ENCODE results near the gene IFI44L. TPM values are rescaled to one million over a fixed set of nuclear protein-coding genes. Genes with fewer than 3 reads are reported as not detected.

IFI44L gene
- total and polyA plus RNA-seq, 4 donors: 2.9 to 42.2 (median 13.7) TPM

DNA sequence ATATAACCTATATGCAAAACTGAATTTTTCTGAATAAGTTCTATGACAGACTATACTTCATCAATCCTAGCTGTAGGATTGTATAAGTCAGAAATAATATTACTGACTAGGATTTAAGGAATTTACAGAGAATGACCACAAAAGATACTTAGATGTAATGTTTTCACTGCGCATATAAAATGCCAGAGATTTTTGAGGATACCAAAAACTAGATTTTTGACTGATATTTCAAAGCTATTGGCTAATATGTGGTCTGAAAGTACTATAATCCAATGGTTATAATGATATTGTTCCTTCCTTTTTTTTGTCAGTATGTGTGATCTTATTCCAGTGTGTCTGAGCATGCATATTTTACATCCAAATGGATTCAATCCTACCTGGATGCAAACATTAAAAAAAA, 17.0 kb upstream of the IFI44L start:
- DNase-seq (no peak), ATAC-seq (ENCODE audit: low FRiP score) (no peak)
- intact Hi-C loops (cut with DNase I): no loop called here

DNA sequence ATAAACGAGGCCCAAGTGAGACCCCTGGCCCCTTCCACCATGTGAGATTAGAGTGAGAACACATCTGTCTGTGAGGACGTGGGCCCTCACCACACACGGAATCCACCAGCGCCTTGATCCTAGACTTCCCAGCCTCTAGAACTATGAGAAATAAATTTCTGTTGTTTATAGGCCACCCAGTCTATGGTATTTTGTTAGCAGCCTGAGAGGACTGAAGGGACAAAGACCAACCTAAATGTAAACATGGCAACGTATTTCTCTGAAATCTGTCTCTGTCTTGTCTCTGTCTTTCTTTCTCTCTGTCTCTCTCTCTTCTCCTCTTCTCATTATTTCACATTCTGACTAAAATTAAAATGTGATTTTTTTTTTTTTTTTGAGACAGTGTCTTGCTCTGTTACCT, 15.6 kb upstream of the IFI44L start:
- WGBS, 2 donors: 71 to 78% methylated on average over 5 of the region's 5 CpGs
- no peak for DNase-seq
- Histone ChIP-seq H3K36me3 (ENCODE audit: control insufficient read depth in 1 of 2, insufficient read depth in 2 of 2, low read length in 1 of 2) (no peaks in the 10 kb centered on the region), H3K9me3 (ENCODE audit: control insufficient read depth, low read length) (no peaks in the 10 kb centered on the region), H3K4me1 (ENCODE audit: control insufficient read depth in 1 of 2, insufficient read depth in 2 of 2, low read length in 2 of 2) (no peaks in the 10 kb centered on the region), H3K4me3 (ENCODE audit: low read length in 2 of 2) (no peak overlapping the region), H3K27me3 (ENCODE audit: control insufficient read depth in 1 of 2, insufficient read depth in 2 of 2, low read length in 1 of 2) (no peaks in the 10 kb centered on the region), H3K27ac (ENCODE audit: low read depth in 1 of 2, low read length in 2 of 2) (no peak overlapping the region)
- ATAC-seq (ENCODE audit: low FRiP score): no peak
- intact Hi-C loops (cut with DNase I): loop anchor here in 1 of 2 donors (5.0 kb wide), 2 partner anchors 457 to 472 kb away; no protein-coding TSS in a partner anchor

More for the DNA sequence above, 17.0 kb upstream of the IFI44L start:
- Histone ChIP-seq H3K36me3 (ENCODE audit: control insufficient read depth in 1 of 2, insufficient read depth in 2 of 2, low read length in 1 of 2) (no peaks in the 10 kb centered on the region), H3K27ac (ENCODE audit: low read depth in 1 of 2, low read length in 2 of 2) (no peak overlapping the region), H3K9me3 (ENCODE audit: control insufficient read depth, low read length) (no peaks in the 10 kb centered on the region), H3K4me3 (ENCODE audit: low read length in 2 of 2) (no peak overlapping the region), H3K4me1 (ENCODE audit: control insufficient read depth in 1 of 2, insufficient read depth in 2 of 2, low read length in 2 of 2) (no peaks in the 10 kb centered on the region), H3K27me3 (ENCODE audit: control insufficient read depth in 1 of 2, insufficient read depth in 2 of 2, low read length in 1 of 2) (no peaks in the 10 kb centered on the region)
- 87 to 89% methylated on average over 1 of the region's 1 CpG for WGBS, 2 donors

DNA sequence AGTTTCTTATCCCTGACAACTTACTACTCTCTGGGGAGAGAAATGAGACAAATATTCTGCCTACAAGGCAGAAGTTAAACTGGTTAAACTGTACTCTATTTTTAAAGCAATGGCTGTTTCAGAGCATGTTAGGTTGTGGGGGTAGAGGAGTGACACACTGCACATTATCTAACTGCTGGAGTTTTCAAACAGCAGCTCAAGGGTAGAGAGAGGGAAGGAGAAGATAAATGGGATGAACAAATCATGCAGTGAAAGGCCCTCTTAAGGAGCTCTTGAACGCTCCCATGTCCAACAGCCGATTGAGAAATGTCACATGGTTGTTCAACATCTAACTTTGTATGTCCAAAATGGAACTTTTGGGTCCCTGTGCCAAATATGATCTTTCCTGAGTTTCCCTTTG, 14.0 kb upstream of the IFI44L start:
- no peak for ATAC-seq (ENCODE audit: low FRiP score)
- WGBS, 2 donors: 43 to 56% methylated on average over 2 of the region's 2 CpGs
- no peak overlapping the region for H3K27ac ChIP-seq (ENCODE audit: low read depth in 1 of 2, low read length in 2 of 2)

DNA sequence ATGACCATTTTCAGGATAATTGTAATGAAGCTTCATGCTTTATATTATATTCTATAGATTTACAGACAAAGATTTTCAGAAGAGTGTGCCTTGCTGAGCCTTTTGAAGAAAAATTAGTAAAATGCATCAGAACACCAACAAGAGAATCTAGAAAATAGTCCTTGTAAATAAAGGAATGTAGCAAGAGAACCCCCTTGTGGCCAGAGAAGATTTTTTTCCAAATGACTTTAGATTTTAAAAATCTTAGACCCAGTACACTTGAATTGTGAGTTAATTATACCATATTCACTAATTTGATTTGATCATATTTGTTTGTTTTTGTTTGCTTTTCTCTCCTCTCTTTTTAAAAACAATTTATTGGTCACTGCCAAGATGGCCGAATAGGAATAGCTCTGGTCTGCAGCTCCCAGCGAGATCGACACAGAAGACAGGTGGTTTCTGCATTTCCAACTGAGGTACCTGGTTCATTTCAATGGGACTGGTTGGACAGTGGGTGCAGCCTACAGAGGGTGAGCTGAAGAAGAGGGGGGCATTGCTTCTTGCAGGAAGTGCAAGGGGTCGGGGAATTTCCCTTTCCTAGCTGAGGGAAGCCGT, 12.8 kb upstream of the IFI44L start:
- DNase-seq: no peak
- intact Hi-C loops (cut with DNase I): loop anchor here in 1 of 2 donors (5.0 kb wide), 2 partner anchors 460 to 475 kb away; no protein-coding TSS in a partner anchor
- no peaks in the 10 kb centered on the region for H3K4me1 ChIP-seq (ENCODE audit: control insufficient read depth in 1 of 2, insufficient read depth in 2 of 2, low read length in 2 of 2)
- H3K36me3 ChIP-seq (ENCODE audit: control insufficient read depth in 1 of 2, insufficient read depth in 2 of 2, low read length in 1 of 2): no peaks in the 10 kb centered on the region
- 84 to 86% methylated on average over 5 of the region's 5 CpGs for WGBS, 2 donors
- no peaks in the 10 kb centered on the region for H3K9me3 ChIP-seq (ENCODE audit: control insufficient read depth, low read length)
- ATAC-seq (ENCODE audit: low FRiP score): no peak
- no peaks in the 10 kb centered on the region for H3K27me3 ChIP-seq (ENCODE audit: control insufficient read depth in 1 of 2, insufficient read depth in 2 of 2, low read length in 1 of 2)
- H3K27ac ChIP-seq (ENCODE audit: low read depth in 1 of 2, low read length in 2 of 2): no peak overlapping the region
- no peak overlapping the region for H3K4me3 ChIP-seq (ENCODE audit: low read length in 2 of 2)

More for the DNA sequence above, 14.0 kb upstream of the IFI44L start:
- intact Hi-C loops (cut with DNase I): loop anchor here in 1 of 2 donors (5.0 kb wide), 2 partner anchors 459 to 474 kb away; no protein-coding TSS in a partner anchor
- Histone ChIP-seq H3K36me3 (ENCODE audit: control insufficient read depth in 1 of 2, insufficient read depth in 2 of 2, low read length in 1 of 2) (no peaks in the 10 kb centered on the region), H3K9me3 (ENCODE audit: control insufficient read depth, low read length) (no peaks in the 10 kb centered on the region), H3K4me3 (ENCODE audit: low read length in 2 of 2) (no peak overlapping the region), H3K4me1 (ENCODE audit: control insufficient read depth in 1 of 2, insufficient read depth in 2 of 2, low read length in 2 of 2) (no peaks in the 10 kb centered on the region), H3K27me3 (ENCODE audit: control insufficient read depth in 1 of 2, insufficient read depth in 2 of 2, low read length in 1 of 2) (no peaks in the 10 kb centered on the region)
- no peak for DNase-seq

DNA sequence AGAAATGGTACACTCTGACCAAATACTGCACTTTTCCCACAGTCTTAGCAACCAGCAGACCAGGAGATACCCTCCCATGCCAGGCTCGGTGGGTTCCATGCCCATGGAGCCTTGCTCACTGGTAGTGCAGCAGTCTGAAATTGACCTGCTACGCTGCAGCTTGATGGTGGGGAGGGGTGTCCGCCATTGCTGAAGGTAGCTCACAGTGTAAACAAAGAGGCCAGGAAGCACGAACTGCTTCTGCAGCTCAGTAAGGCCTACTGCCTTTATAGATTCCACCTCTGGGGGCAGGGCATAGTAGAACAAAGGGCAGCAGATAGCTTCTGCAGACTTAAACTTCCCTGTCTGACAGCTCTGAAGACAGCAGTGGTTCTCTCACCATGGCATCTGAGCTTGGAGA, 12.3 kb upstream of the IFI44L start:
- H3K4me3 ChIP-seq (ENCODE audit: low read length in 2 of 2): no peak overlapping the region
- DNase-seq (no peak), ATAC-seq (ENCODE audit: low FRiP score) (no peak)
- no peaks in the 10 kb centered on the region for H3K27me3 ChIP-seq (ENCODE audit: control insufficient read depth in 1 of 2, insufficient read depth in 2 of 2, low read length in 1 of 2)
- no peaks in the 10 kb centered on the region for H3K9me3 ChIP-seq (ENCODE audit: control insufficient read depth, low read length)
- H3K27ac ChIP-seq (ENCODE audit: low read depth in 1 of 2, low read length in 2 of 2): no peak overlapping the region
- intact Hi-C loops (cut with DNase I): loop anchor here in 1 of 2 donors (5.0 kb wide), 2 partner anchors 461 to 476 kb away; no protein-coding TSS in a partner anchor
- WGBS, 2 donors: 56 to 70% methylated on average over 4 of the region's 4 CpGs
- no peaks in the 10 kb centered on the region for H3K4me1 ChIP-seq (ENCODE audit: control insufficient read depth in 1 of 2, insufficient read depth in 2 of 2, low read length in 2 of 2)
- no peaks in the 10 kb centered on the region for H3K36me3 ChIP-seq (ENCODE audit: control insufficient read depth in 1 of 2, insufficient read depth in 2 of 2, low read length in 1 of 2)

DNA sequence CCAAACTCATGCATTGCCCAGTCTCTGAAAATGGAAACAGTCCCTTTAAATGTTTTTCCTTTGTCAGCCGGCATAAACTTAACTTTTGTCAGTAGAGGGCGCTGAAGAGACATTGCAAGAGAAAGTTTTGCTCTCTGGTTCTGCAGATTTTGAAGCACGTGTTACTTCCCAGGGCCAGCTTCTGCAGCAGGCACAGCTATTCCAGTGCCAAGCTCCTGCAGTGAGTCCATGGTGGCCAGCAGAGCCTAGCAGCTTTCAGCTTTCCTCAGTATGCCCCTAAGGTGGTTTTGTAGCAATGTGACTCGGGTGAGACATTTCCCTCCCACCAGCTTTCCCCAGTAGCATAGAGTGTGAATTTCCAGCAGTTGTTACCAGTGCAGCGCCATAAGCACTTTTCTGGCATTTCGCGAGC, 2.6 kb upstream of the IFI44L start:
- ATAC-seq (ENCODE audit: low FRiP score) (peak; percentile 91), DNase-seq (peak; percentile 76 to 78)
- H3K4me3 ChIP-seq (ENCODE audit: low read length in 2 of 2): no peak overlapping the region
- H3K9me3 ChIP-seq (ENCODE audit: control insufficient read depth, low read length): no peaks in the 10 kb centered on the region
- H3K27me3 ChIP-seq (ENCODE audit: control insufficient read depth in 1 of 2, insufficient read depth in 2 of 2, low read length in 1 of 2): no peaks in the 10 kb centered on the region
- WGBS, 2 donors: 28 to 32% methylated on average over 7 of the region's 7 CpGs
- intact Hi-C loops (cut with DNase I): loop anchor here (2.0 to 10.0 kb wide), 3 partner anchors 59 to 473 kb away; no protein-coding TSS in a partner anchor
- no peaks in the 10 kb centered on the region for H3K36me3 ChIP-seq (ENCODE audit: control insufficient read depth in 1 of 2, insufficient read depth in 2 of 2, low read length in 1 of 2)
- no peak overlapping the region for H3K27ac ChIP-seq (ENCODE audit: low read depth in 1 of 2, low read length in 2 of 2)
- no peaks in the 10 kb centered on the region for H3K4me1 ChIP-seq (ENCODE audit: control insufficient read depth in 1 of 2, insufficient read depth in 2 of 2, low read length in 2 of 2)

DNA sequence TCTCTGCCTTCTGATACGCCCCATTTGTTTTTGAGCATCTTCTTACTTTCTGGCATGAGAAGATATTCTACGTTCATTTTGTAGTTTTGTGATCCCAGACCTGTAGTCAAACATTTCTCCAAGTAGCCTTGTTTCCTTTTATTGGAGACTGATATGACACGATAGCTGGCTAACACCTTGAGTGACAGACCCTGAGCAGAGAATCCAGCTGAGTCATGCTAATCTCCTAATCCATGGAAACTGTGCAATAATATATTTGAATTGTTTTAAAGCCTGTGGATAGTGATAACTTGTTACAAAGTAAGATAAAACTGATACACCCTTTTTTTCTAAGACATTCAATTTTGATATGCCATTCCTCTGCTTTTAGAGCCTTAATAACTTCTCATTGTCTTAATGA, 1.2 kb upstream of the IFI44L start:
- WGBS, 2 donors: 79 to 81% methylated on average over 3 of the region's 3 CpGs
- Histone ChIP-seq H3K4me3 (ENCODE audit: low read length in 2 of 2) (no peak overlapping the region), H3K27me3 (ENCODE audit: control insufficient read depth in 1 of 2, insufficient read depth in 2 of 2, low read length in 1 of 2) (no peaks in the 10 kb centered on the region), H3K27ac (ENCODE audit: low read depth in 1 of 2, low read length in 2 of 2) (no peak overlapping the region), H3K4me1 (ENCODE audit: control insufficient read depth in 1 of 2, insufficient read depth in 2 of 2, low read length in 2 of 2) (no peaks in the 10 kb centered on the region), H3K36me3 (ENCODE audit: control insufficient read depth in 1 of 2, insufficient read depth in 2 of 2, low read length in 1 of 2) (no peaks in the 10 kb centered on the region), H3K9me3 (ENCODE audit: control insufficient read depth, low read length) (no peaks in the 10 kb centered on the region)
- no peak for ATAC-seq (ENCODE audit: low FRiP score)
- DNase-seq: no peak
- intact Hi-C loops (cut with DNase I): loop anchor here in 1 of 2 donors (10.0 kb wide), 1 partner anchor 474 kb away; no protein-coding TSS in a partner anchor

DNA sequence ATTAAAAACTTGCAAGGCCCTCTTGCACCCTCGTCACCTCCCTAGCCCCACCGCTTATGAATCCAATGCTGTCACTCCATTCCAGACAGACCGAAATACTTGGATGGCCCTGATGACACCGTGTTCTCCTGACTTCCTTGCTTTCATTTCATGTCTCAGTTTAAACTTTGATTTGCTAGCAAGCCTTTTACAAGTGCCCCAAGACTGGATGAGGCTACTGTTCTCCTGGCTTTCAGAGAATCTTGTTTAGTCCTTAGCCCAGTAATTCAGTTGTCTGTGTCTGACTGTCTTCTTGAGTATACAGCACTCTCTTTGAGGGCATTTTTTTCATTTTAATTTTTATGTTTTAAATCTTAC, 824 bp upstream of the IFI44L start:
- 72 to 81% methylated on average over 4 of the region's 4 CpGs for WGBS, 2 donors
- no peaks in the 10 kb centered on the region for H3K27me3 ChIP-seq (ENCODE audit: control insufficient read depth in 1 of 2, insufficient read depth in 2 of 2, low read length in 1 of 2)
- no peaks in the 10 kb centered on the region for H3K9me3 ChIP-seq (ENCODE audit: control insufficient read depth, low read length)
- peak overlapping the region in 1 of 2 donors; percentile 4 for H3K4me3 ChIP-seq (ENCODE audit: low read length in 2 of 2)
- no peak for DNase-seq
- H3K36me3 ChIP-seq (ENCODE audit: control insufficient read depth in 1 of 2, insufficient read depth in 2 of 2, low read length in 1 of 2): no peaks in the 10 kb centered on the region
- H3K4me1 ChIP-seq (ENCODE audit: control insufficient read depth in 1 of 2, insufficient read depth in 2 of 2, low read length in 2 of 2): no peaks in the 10 kb centered on the region
- intact Hi-C loops (cut with DNase I): loop anchor here in 1 of 2 donors (10.0 kb wide), 1 partner anchor 475 kb away; no protein-coding TSS in a partner anchor
- peak overlapping the region in 1 of 2 donors; percentile 48 for H3K27ac ChIP-seq (ENCODE audit: low read depth in 1 of 2, low read length in 2 of 2)
- ATAC-seq (ENCODE audit: low FRiP score): peak; percentile 24

DNA sequence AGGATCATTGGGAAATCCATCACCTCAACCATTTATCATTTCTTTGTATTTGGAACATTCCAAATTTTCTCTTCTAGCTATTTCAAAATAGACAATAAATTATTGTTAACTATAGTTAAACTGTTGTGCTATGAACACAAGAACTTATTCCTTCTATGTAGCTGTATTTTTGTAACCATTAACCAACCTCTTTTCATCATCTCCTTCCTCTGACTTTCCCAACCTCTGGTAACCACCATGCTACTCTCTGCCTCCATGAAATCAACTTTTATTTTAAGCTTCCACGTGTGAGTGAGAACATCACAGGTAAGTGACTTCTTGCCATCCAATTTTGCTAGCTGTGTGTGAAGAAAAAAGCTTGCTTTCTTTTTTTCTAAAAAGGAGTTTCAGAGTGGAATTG, 418 bp downstream of the IFI44L start:
- H3K4me1 ChIP-seq (ENCODE audit: control insufficient read depth in 1 of 2, insufficient read depth in 2 of 2, low read length in 2 of 2): no peaks in the 10 kb centered on the region
- no peak overlapping the region for H3K27ac ChIP-seq (ENCODE audit: low read depth in 1 of 2, low read length in 2 of 2)
- DNase-seq (no peak), ATAC-seq (ENCODE audit: low FRiP score) (no peak)
- H3K36me3 ChIP-seq (ENCODE audit: control insufficient read depth in 1 of 2, insufficient read depth in 2 of 2, low read length in 1 of 2): no peaks in the 10 kb centered on the region
- H3K27me3 ChIP-seq (ENCODE audit: control insufficient read depth in 1 of 2, insufficient read depth in 2 of 2, low read length in 1 of 2): no peaks in the 10 kb centered on the region
- H3K4me3 ChIP-seq (ENCODE audit: low read length in 2 of 2): no peak overlapping the region
- H3K9me3 ChIP-seq (ENCODE audit: control insufficient read depth, low read length): no peaks in the 10 kb centered on the region
- intact Hi-C loops (cut with DNase I): no loop called here
- 32 to 34% methylated on average over 1 of the region's 1 CpG for WGBS, 2 donors

All from aorta (tissue), 5 donors.